GM12891 (cell line): ENCODE data around the gene PTPRN2.

Experiments used
- DNase-seq: peaks from one replicate; pipeline ENCODE4 v3.0.0; 2011; ENCODE audit warnings: low spot score; ENCODE audit not compliant: insufficient read length
- FAIRE-seq: peaks from 2 replicates; lab custom pipeline; 2011; peaks lifted over from hg19 to GRCh38; lab: Jason Lieb, UNC
- PAX5 ChIP-seq: IDR thresholded peaks from 2 replicates; pipeline ENCODE4 v1.6.1; 2011; ENCODE audit warnings: low read length, moderate library complexity, mild to moderate bottlenecking; ENCODE audit not compliant: insufficient read depth, severe bottlenecking
- POLR2A ChIP-seq: IDR thresholded peaks from 2 replicates; pipeline ENCODE4 v1.6.1; 2011; ENCODE audit warnings: low read depth, low read length, control low read depth
- POLR2AphosphoS5 ChIP-seq: IDR thresholded peaks from 2 replicates; pipeline ENCODE4 v1.6.1; 2011; ENCODE audit warnings: low read depth, low read length, control low read depth
- POU2F2 ChIP-seq: IDR thresholded peaks from 2 replicates; pipeline ENCODE4 v1.6.1; 2011; ENCODE audit warnings: low read depth, mild to moderate bottlenecking, control low read depth, low read length, moderate library complexity
- SPI1 ChIP-seq: IDR thresholded peaks from 2 replicates; pipeline ENCODE4 v1.6.1; 2011; ENCODE audit warnings: low read depth, low read length, control low read depth
- TAF1 ChIP-seq: IDR thresholded peaks from 2 replicates; pipeline ENCODE4 v1.6.1; 2011; ENCODE audit warnings: low read depth, low read length, control low read depth

Gene PTPRN2

GRCh38 chr7:157628456-157628855 lies 959.2 kb downstream of the PTPRN2 start:
- DNase-seq (no peak), FAIRE-seq (no peak)
- TF ChIP-seq POLR2AphosphoS5, result no peak
- no peak for TF ChIP-seq POU2F2
- TF ChIP-seq POLR2A, result no peak
- no peak for TF ChIP-seq TAF1
- TF ChIP-seq SPI1, result no peak
- no peak for TF ChIP-seq PAX5

GRCh38 chr7:157627646-157628045 lies 960.0 kb downstream of the PTPRN2 start:
- DNase-seq (no peak), FAIRE-seq (no peak)
- TF ChIP-seq TAF1 (no peak), SPI1 (no peak), POLR2AphosphoS5 (no peak), PAX5 (no peak), POU2F2 (no peak), POLR2A (no peak)

GRCh38 chr7:157627033-157627432 lies 960.6 kb downstream of the PTPRN2 start:
- TF ChIP-seq TAF1, result no peak
- TF ChIP-seq POU2F2, result no peak
- no peak for TF ChIP-seq PAX5
- DNase-seq, result no peak
- no peak for FAIRE-seq

- DNase-seq, result no peak
- TF ChIP-seq POU2F2 (no peak), POLR2A (no peak), PAX5 (no peak), POLR2AphosphoS5 (no peak), SPI1 (no peak), TAF1 (no peak)
- no peak for FAIRE-seq
Measured at GRCh38 chr7:157625973-157626742, 961.5 kb downstream of the PTPRN2 start.

GRCh38 chr7:157623556-157623955 lies 964.1 kb downstream of the PTPRN2 start:
- FAIRE-seq (no peak), DNase-seq (no peak)
- TF ChIP-seq TAF1 (no peak), POU2F2 (no peak), SPI1 (no peak), POLR2A (no peak), POLR2AphosphoS5 (no peak), PAX5 (no peak)

GRCh38 chr7:157622408-157623205 lies 965.0 kb downstream of the PTPRN2 start:
- DNase-seq, result no peak
- no peak for TF ChIP-seq PAX5
- TF ChIP-seq SPI1, result no peak
- no peak for TF ChIP-seq POU2F2
- no peak for TF ChIP-seq POLR2AphosphoS5
- no peak for TF ChIP-seq POLR2A
- TF ChIP-seq TAF1, result no peak
- no peak for FAIRE-seq

- DNase-seq (no peak), FAIRE-seq (no peak)
- TF ChIP-seq TAF1 (no peak), POLR2AphosphoS5 (no peak), POU2F2 (no peak), POLR2A (no peak), SPI1 (no peak), PAX5 (no peak)
Measured at GRCh38 chr7:157622000-157622399, 965.6 kb downstream of the PTPRN2 start.

GRCh38 chr7:157621131-157621681 lies 966.4 kb downstream of the PTPRN2 start:
- TF ChIP-seq PAX5, result no peak
- TF ChIP-seq SPI1, result no peak
- TF ChIP-seq POLR2AphosphoS5, result no peak
- no peak for TF ChIP-seq TAF1
- TF ChIP-seq POU2F2, result no peak
- TF ChIP-seq POLR2A, result no peak
- no peak for FAIRE-seq
- no peak for DNase-seq

GRCh38 chr7:157620616-157621015 lies 967.0 kb downstream of the PTPRN2 start:
- DNase-seq (no peak), FAIRE-seq (no peak)
- TF ChIP-seq POLR2AphosphoS5, result no peak
- no peak for TF ChIP-seq SPI1
- no peak for TF ChIP-seq POLR2A
- TF ChIP-seq PAX5, result no peak
- no peak for TF ChIP-seq POU2F2
- no peak for TF ChIP-seq TAF1
